ENCODE data around the gene HIVEP1.

- TF ChIP-seq POLR2A (IDR thresholded peaks at IDR 0.05) (no peak), CTCF (IDR thresholded peaks at IDR 0.05) (no peak), EP300 (IDR thresholded peaks at IDR 0.05) (peak in 1 of 2 donors; percentile 24)
Measured at GRCh38 chr6:11975353-11975977, 36.6 kb upstream of the HIVEP1 start.
